Ovary (tissue), 9 donors: ENCODE measurements around the gene VTN. TPM values are rescaled to one million over a fixed set of nuclear protein-coding genes. Genes with fewer than 3 reads are reported as not detected.

Experiments used
- DNase-seq, 5 donors: peaks; one replicate each; pipeline ENCODE4 v3.0.0-alpha.2; 2019 to 2020
- H3K27ac ChIP-seq, 2 donors: fragments of 200-600 bp; one replicate each; pipeline versions ENCODE4 v1.5.1 to v1.8.0; 2019 to 2022
- H3K27me3 ChIP-seq: fragments of 200-600 bp; one replicate; pipeline ENCODE4 v1.8.0; 2022
- H3K36me3 ChIP-seq: fragments of 200-600 bp; sonication (generic); one replicate; pipeline ENCODE4 v1.5.1; 2019
- H3K4me1 ChIP-seq: one replicate; pipeline ENCODE4 v1.8.1; 2013; ENCODE audit warnings: mild to moderate bottlenecking, moderate library complexity; ENCODE audit not compliant: insufficient read depth
- H3K4me3 ChIP-seq: fragments of 200-600 bp; sonication (generic); one replicate; pipeline ENCODE4 v1.5.1; 2017
- H3K9me3 ChIP-seq, 2 donors: fragments of 200-600 bp in 1 of 2; sonication (generic) in 1 of 2; one replicate each; pipeline versions ENCODE4 v1.5.1 to v1.8.1; 2013 to 2019; ENCODE audit warnings: mild to moderate bottlenecking in 1 of 2, moderate library complexity in 1 of 2
- CTCF ChIP-seq, 3 donors: fragments of 450-650 bp in 2 of 3; fragments of 200-600 bp in 1 of 3; IDR thresholded peaks; one replicate each; pipeline versions ENCODE4 v1.5.1 to v1.8.0; 2016 to 2022; ENCODE audit warnings: antibody characterized with exemption in 3 of 3, mild to moderate bottlenecking in 1 of 3
- EP300 ChIP-seq: sonication (generic); formaldehyde crosslinking; IDR thresholded peaks from one replicate; pipeline ENCODE4 v1.6.1; 2017; ENCODE audit warnings: antibody characterized with exemption
- POLR2A ChIP-seq: fragments of 450-650 bp; IDR thresholded peaks from one replicate; pipeline ENCODE4 v1.6.1; 2017; ENCODE audit warnings: antibody characterized with exemption, mild to moderate bottlenecking, moderate library complexity
- WGBS, 3 donors: extraction: QIAGEN DNeasy Blood & Tissue Kit in 1 of 3; methylation state at CpG; one replicate each; pipeline versions ENCODE4 v1.1.5 to v1.1.7; 2013 to 2017; 5-methylcytosine and 5-hydroxymethylcytosine counted together
- intact Hi-C, 4 donors: fragments of 100-400 bp; cut with DNase I; formaldehyde crosslinking; loops; one replicate each; pipeline versions ENCODE4 v1.11.0 to v1.15.1; 2022 to 2023
- polyA plus RNA-seq, 2 donors: library from polyadenylated mRNA; stranded (reverse); fragments of 200-250 nt in 1 of 2; fragments of 350-450 nt in 1 of 2; fragmentation: Illumina TruSeq in 1 of 2; extraction: RNeasy Lipid Tissue Mini Kit (QIAGEN cat#74804) in 1 of 2; gene quantifications; one replicate each; pipeline ENCODE4 v1.2.3, GENCODE V29; 2013 to 2014
- total RNA-seq, 7 donors: library from RNA; depleted of rRNA in 2 of 7; stranded (reverse); fragments of >200 nt in 2 of 7; fragmentation: NEBNext Ultra II Directional in 3 of 7; extraction: Animal tissue kit (Norgen Biotek cat#: 25700) in 3 of 7; gene quantifications; one replicate each; pipeline versions ENCODE4 v1.1.0 to v1.2.4, GENCODE V29; 2016 to 2023
- donor health status: DM: no; HTN: no; CAD: no; lungs with moderate emphysema.
- donor health status: DM: no; HTN: no; CAD: no.
- donor health status: Bipolar disorder and iron deficiency.
- donor health status: DM: yes; HTN: yes; CAD: no.
- donor health status: DM: no; HTN: no; CAD: no.
- donor health status: DM: yes; HTN: yes; CAD: no.

VTN gene
- total and polyA plus RNA-seq, 9 donors = 0.25 to 20.5 (median 4.1) TPM; not detected in 1

- WGBS, 3 donors = 91 to 94% (median 93%) methylated on average over 8 of the region's 8 CpGs
- no peaks in the 10 kb centered on the region for H3K36me3 ChIP-seq
- intact Hi-C loops = no loop called here
Measured at GRCh38 chr17:28385406-28385805, 15.3 kb upstream of the VTN start.

DNA sequence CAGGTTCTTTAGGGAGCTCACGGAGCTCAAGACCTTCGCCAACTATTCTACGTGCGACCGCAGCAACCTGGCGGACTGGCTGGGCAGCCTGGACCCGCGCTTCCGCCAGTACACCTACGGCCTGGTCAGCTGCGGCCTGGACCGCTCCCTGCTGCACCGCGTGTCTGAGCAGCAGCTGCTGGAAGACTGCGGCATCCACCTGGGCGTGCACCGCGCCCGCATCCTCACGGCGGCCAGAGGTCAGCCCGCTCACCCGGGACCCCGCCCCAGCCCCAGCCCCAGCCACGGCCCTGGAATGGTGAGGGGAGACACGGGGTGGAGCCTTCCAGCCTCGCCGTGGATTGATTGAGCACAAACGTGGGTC is 14.9 kb upstream of the VTN start:
- Histone ChIP-seq H3K9me3 (no peaks in the 10 kb centered on the region), H3K4me1 (no peaks in the 10 kb centered on the region), H3K27ac (no peak overlapping the region), H3K4me3 (peak overlapping the region; percentile 20), H3K36me3 (no peaks in the 10 kb centered on the region), H3K27me3 (no peaks in the 10 kb centered on the region)
- DNase-seq = peak in 1 of 5 donors; percentile 28
- 71 to 74% (median 72%) methylated on average over 28 to 29 of the region's 29 CpGs for WGBS, 3 donors
- TF ChIP-seq POLR2A (no peak), EP300 (no peak), CTCF (IDR thresholded peaks at IDR 0.05) (no peak)
- intact Hi-C loops = no loop called here

More at GRCh38 chr17:28385406-28385805, 15.3 kb upstream of the VTN start:
- H3K4me1 ChIP-seq = no peaks in the 10 kb centered on the region
- DNase-seq = peak in 1 of 5 donors; percentile 19
- TF ChIP-seq EP300 (no peak), POLR2A (no peak), CTCF (IDR thresholded peaks at IDR 0.05) (no peak)
- H3K27ac ChIP-seq = no peak overlapping the region
- no peaks in the 10 kb centered on the region for H3K27me3 ChIP-seq
- no peaks in the 10 kb centered on the region for H3K9me3 ChIP-seq
- H3K4me3 ChIP-seq = no peak overlapping the region

- Histone ChIP-seq H3K4me1 (no peaks in the 10 kb centered on the region), H3K36me3 (no peaks in the 10 kb centered on the region), H3K27ac (no peak overlapping the region), H3K27me3 (no peaks in the 10 kb centered on the region), H3K4me3 (peak overlapping the region; percentile 20), H3K9me3 (no peaks in the 10 kb centered on the region)
- DNase-seq = no peak
- WGBS, 3 donors = 67 to 73% (median 71%) methylated on average over 56 of the region's 56 CpGs
- intact Hi-C loops = no loop called here
- no peak for TF ChIP-seq CTCF (IDR thresholded peaks at IDR 0.05)
- TF ChIP-seq POLR2A = no peak
- TF ChIP-seq EP300 = no peak
Measured at GRCh38 chr17:28384281-28385036, 14.4 kb upstream of the VTN start.

GRCh38 chr17:28381141-28381825 is 11.2 kb upstream of the VTN start:
- Histone ChIP-seq H3K27ac (no peak overlapping the region), H3K9me3 (no peaks in the 10 kb centered on the region), H3K27me3 (no peaks in the 10 kb centered on the region), H3K4me3 (no peak overlapping the region), H3K4me1 (no peaks in the 10 kb centered on the region), H3K36me3 (no peaks in the 10 kb centered on the region)
- WGBS, 3 donors = 60 to 69% (median 66%) methylated on average over 72 of the region's 72 CpGs
- no peak for TF ChIP-seq CTCF (IDR thresholded peaks at IDR 0.05)
- TF ChIP-seq POLR2A = no peak
- no peak for TF ChIP-seq EP300
- DNase-seq = peak in 1 of 5 donors; percentile 28
- intact Hi-C loops = no loop called here
